ENCODE measurements around the gene SPECC1L.

- TF ChIP-seq CREB1 (IDR thresholded peaks at IDR 0.05; ENCODE audit: low read depth) (no peak), MAX (IDR thresholded peaks at IDR 0.05) (no peak), TAF1 (IDR thresholded peaks at IDR 0.05; ENCODE audit: low read depth) (no peak), REST (IDR thresholded peaks at IDR 0.05; ENCODE audit: low read depth) (no peak), CEBPB (IDR thresholded peaks at IDR 0.05) (no peak), EGR1 (IDR thresholded peaks at IDR 0.05) (no peak), EP300 (IDR thresholded peaks at IDR 0.05; ENCODE audit: borderline replicate concordance) (no peak), RAD21 (IDR thresholded peaks at IDR 0.05; ENCODE audit: low read depth) (no peak), NFIC (IDR thresholded peaks at IDR 0.05) (no peak), ZBTB7A (IDR thresholded peaks at IDR 0.05; ENCODE audit: low read depth) (no peak), USF1 (IDR thresholded peaks at IDR 0.05) (no peak)
Observed at GRCh38 chr22:24380220-24380904, 109.7 kb downstream of the SPECC1L start.
